HEK293 (cell line): Measurements from ENCODE around the gene HDAC10.
A peak's percentile ranks its signal among the peaks of the same experiment; 100 is the strongest.

Experiments used
- EGR2 ChIP-seq: fragments of 450-650 bp; formaldehyde crosslinking; IDR thresholded peaks from 2 replicates; pipeline ENCODE4 v1.5.1; 2016; ENCODE audit warnings: low read depth, missing biosample characterization, missing genetic modification characterization
- KLF8 ChIP-seq: fragments of 450-650 bp; formaldehyde crosslinking; IDR thresholded peaks from 2 replicates; pipeline ENCODE4 v1.5.1; 2016; ENCODE audit warnings: missing biosample characterization, missing genetic modification characterization
- PRDM2 ChIP-seq: fragments of 450-650 bp; formaldehyde crosslinking; IDR thresholded peaks from 2 replicates; pipeline ENCODE4 v1.5.1; 2016; ENCODE audit warnings: missing biosample characterization, missing genetic modification characterization, borderline replicate concordance
- RBAK ChIP-seq: fragments of 450-650 bp; formaldehyde crosslinking; IDR thresholded peaks from 2 replicates; pipeline ENCODE4 v1.5.1; 2016; ENCODE audit warnings: missing biosample characterization, missing genetic modification characterization
- SCRT1 ChIP-seq: fragments of 450-650 bp; formaldehyde crosslinking; IDR thresholded peaks from 2 replicates; pipeline ENCODE4 v1.5.1; 2016; ENCODE audit warnings: missing biosample characterization, missing genetic modification characterization, borderline replicate concordance
- SP3 ChIP-seq: fragments of 450-650 bp; formaldehyde crosslinking; IDR thresholded peaks from 2 replicates; pipeline ENCODE4 v1.5.1; 2016; ENCODE audit warnings: missing biosample characterization, missing genetic modification characterization
- WT1 ChIP-seq: fragments of 450-650 bp; formaldehyde crosslinking; IDR thresholded peaks from 2 replicates; pipeline ENCODE4 v1.5.1; 2016; ENCODE audit warnings: missing biosample characterization, missing genetic modification characterization
- ZBTB1 ChIP-seq: fragments of 450-650 bp; formaldehyde crosslinking; IDR thresholded peaks from 2 replicates; pipeline ENCODE4 v1.5.1; 2016; ENCODE audit warnings: missing biosample characterization, missing genetic modification characterization
- ZBTB48 ChIP-seq: fragments of 450-650 bp; formaldehyde crosslinking; IDR thresholded peaks from 2 replicates; pipeline ENCODE4 v1.5.1; 2016; ENCODE audit warnings: missing biosample characterization, missing genetic modification characterization
- ZBTB7A ChIP-seq: fragments of 450-650 bp; formaldehyde crosslinking; IDR thresholded peaks from 2 replicates; pipeline ENCODE4 v1.5.1; 2016; ENCODE audit warnings: low read depth, missing biosample characterization, missing genetic modification characterization
- ZFHX2 ChIP-seq: fragments of 450-650 bp; formaldehyde crosslinking; conservative IDR thresholded peaks from 2 replicates; pipeline ENCODE4 v1.5.1; 2016; ENCODE audit warnings: missing biosample characterization, missing genetic modification characterization
- ZNF132 ChIP-seq: fragments of 450-650 bp; formaldehyde crosslinking; IDR thresholded peaks from 2 replicates; pipeline ENCODE4 v1.5.1; 2017; ENCODE audit warnings: missing biosample characterization, missing genetic modification characterization, borderline replicate concordance
- ZNF211 ChIP-seq: fragments of 450-650 bp; formaldehyde crosslinking; IDR thresholded peaks from 2 replicates; pipeline ENCODE4 v1.5.1; 2016; ENCODE audit warnings: low read depth, missing biosample characterization, missing genetic modification characterization
- ZNF221 ChIP-seq: fragments of 450-650 bp; formaldehyde crosslinking; IDR thresholded peaks from 2 replicates; pipeline ENCODE4 v1.5.1; 2017; ENCODE audit warnings: missing biosample characterization, missing genetic modification characterization, borderline replicate concordance
- ZNF24 ChIP-seq: fragments of 450-650 bp; formaldehyde crosslinking; IDR thresholded peaks from 2 replicates; pipeline ENCODE4 v1.5.1; 2016; ENCODE audit warnings: missing biosample characterization, missing genetic modification characterization
- ZNF266 ChIP-seq: fragments of 450-650 bp; formaldehyde crosslinking; IDR thresholded peaks from 2 replicates; pipeline ENCODE4 v1.5.1; 2016; ENCODE audit warnings: missing biosample characterization, missing genetic modification characterization, low read depth
- ZNF302 ChIP-seq: fragments of 450-650 bp; formaldehyde crosslinking; IDR thresholded peaks from 2 replicates; pipeline ENCODE4 v1.5.1; 2016; ENCODE audit warnings: missing biosample characterization, missing genetic modification characterization, low read depth
- ZNF335 ChIP-seq: fragments of 450-650 bp; formaldehyde crosslinking; conservative IDR thresholded peaks from 2 replicates; pipeline ENCODE4 v1.5.1; 2016; ENCODE audit warnings: missing biosample characterization, missing genetic modification characterization
- ZNF354C ChIP-seq: fragments of 450-650 bp; formaldehyde crosslinking; IDR thresholded peaks from 2 replicates; pipeline ENCODE4 v1.5.1; 2016; ENCODE audit warnings: missing biosample characterization, missing genetic modification characterization, low read depth, borderline replicate concordance
- ZNF404 ChIP-seq: fragments of 450-650 bp; formaldehyde crosslinking; IDR thresholded peaks from 2 replicates; pipeline ENCODE4 v1.5.1; 2017; ENCODE audit warnings: missing biosample characterization, missing genetic modification characterization
- ZNF433 ChIP-seq: fragments of 450-650 bp; formaldehyde crosslinking; IDR thresholded peaks from 2 replicates; pipeline ENCODE4 v1.5.1; 2016; ENCODE audit warnings: missing biosample characterization, missing genetic modification characterization, low read depth
- ZNF596 ChIP-seq: fragments of 450-650 bp; IDR thresholded peaks from 2 replicates; pipeline ENCODE4 v1.5.0; 2018; ENCODE audit warnings: missing biosample characterization, mild to moderate bottlenecking, missing genetic modification characterization, moderate library complexity
- ZNF629 ChIP-seq: fragments of 450-650 bp; formaldehyde crosslinking; IDR thresholded peaks from 2 replicates; pipeline ENCODE4 v1.5.1; 2017; ENCODE audit warnings: missing biosample characterization, missing genetic modification characterization
- ZNF785 ChIP-seq: fragments of 450-650 bp; formaldehyde crosslinking; IDR thresholded peaks from 2 replicates; pipeline ENCODE4 v1.5.1; 2016; ENCODE audit warnings: missing biosample characterization, missing genetic modification characterization
- ZSCAN16 ChIP-seq: fragments of 450-650 bp; formaldehyde crosslinking; IDR thresholded peaks from 2 replicates; pipeline ENCODE4 v1.5.1; 2016; ENCODE audit warnings: missing biosample characterization, missing genetic modification characterization
- TF ChIP-seq, protein P1 (sequence below): fragments of 450-650 bp; formaldehyde crosslinking; IDR thresholded peaks from 2 replicates; pipeline ENCODE4 v1.5.1; 2016; ENCODE audit warnings: missing biosample characterization, missing genetic modification characterization
- TF ChIP-seq, protein P2 (sequence below): fragments of 450-650 bp; formaldehyde crosslinking; IDR thresholded peaks from 2 replicates; pipeline ENCODE4 v1.5.1; 2016; ENCODE audit warnings: missing biosample characterization, missing genetic modification characterization
- TF ChIP-seq, protein P3 (sequence below): fragments of 450-650 bp; formaldehyde crosslinking; IDR thresholded peaks from 2 replicates; pipeline ENCODE4; 2016; ENCODE audit warnings: missing biosample characterization, missing genetic modification characterization
- TF ChIP-seq, protein P4 (sequence below): fragments of 450-650 bp; formaldehyde crosslinking; optimal IDR thresholded peaks from 2 replicates; pipeline ENCODE3; 2016; ENCODE audit warnings: missing biosample characterization, mild to moderate bottlenecking, missing genetic modification characterization

The HDAC10 gene

GRCh38 chr22:50269970-50270665, 19.1 kb upstream of the HDAC10 start, which contains the start of gene MAPK11 (continued):
- TF ChIP-seq, protein P1, sequence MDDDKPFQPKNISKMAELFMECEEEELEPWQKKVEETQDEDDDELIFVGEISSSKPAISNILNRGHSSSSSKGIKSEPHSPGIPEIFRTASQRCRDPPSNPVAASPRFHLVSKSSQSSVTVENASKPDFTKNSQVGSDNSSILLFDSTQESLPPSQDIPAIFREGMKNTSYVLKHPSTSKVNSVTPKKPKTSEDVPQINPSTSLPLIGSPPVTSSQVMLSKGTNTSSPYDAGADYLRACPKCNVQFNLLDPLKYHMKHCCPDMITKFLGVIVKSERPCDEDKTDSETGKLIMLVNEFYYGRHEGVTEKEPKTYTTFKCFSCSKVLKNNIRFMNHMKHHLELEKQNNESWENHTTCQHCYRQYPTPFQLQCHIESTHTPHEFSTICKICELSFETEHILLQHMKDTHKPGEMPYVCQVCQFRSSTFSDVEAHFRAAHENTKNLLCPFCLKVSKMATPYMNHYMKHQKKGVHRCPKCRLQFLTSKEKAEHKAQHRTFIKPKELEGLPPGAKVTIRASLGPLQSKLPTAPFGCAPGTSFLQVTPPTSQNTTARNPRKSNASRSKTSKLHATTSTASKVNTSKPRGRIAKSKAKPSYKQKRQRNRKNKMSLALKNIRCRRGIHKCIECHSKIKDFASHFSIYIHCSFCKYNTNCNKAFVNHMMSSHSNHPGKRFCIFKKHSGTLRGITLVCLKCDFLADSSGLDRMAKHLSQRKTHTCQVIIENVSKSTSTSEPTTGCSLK (tag by site-specific recombination) = no peak
- TF ChIP-seq ZSCAN16 (tag by site-specific recombination) = no peak
- no peak for TF ChIP-seq ZBTB48 (tag by site-specific recombination)
- no peak for TF ChIP-seq ZNF404 (tag by site-specific recombination)
- no peak for TF ChIP-seq ZNF221 (tag by site-specific recombination)
- no peak for TF ChIP-seq RBAK (tag by site-specific recombination)
- TF ChIP-seq ZNF433 (tag by site-specific recombination) = no peak
- TF ChIP-seq ZNF596 (tag by site-specific recombination) = no peak
- TF ChIP-seq, protein P2, sequence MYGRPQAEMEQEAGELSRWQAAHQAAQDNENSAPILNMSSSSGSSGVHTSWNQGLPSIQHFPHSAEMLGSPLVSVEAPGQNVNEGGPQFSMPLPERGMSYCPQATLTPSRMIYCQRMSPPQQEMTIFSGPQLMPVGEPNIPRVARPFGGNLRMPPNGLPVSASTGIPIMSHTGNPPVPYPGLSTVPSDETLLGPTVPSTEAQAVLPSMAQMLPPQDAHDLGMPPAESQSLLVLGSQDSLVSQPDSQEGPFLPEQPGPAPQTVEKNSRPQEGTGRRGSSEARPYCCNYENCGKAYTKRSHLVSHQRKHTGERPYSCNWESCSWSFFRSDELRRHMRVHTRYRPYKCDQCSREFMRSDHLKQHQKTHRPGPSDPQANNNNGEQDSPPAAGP (tag by site-specific recombination) = no peak
- peak; percentile 37; the same call in 1 of the 2 replicates for TF ChIP-seq EGR2 (tag by site-specific recombination)
- no peak for TF ChIP-seq ZNF266 (tag by site-specific recombination)
- TF ChIP-seq WT1 (tag by site-specific recombination) = 0 out of 2 replicates have a peak, but pooled peaks have one; percentile 29
- no peak for TF ChIP-seq ZNF629 (tag by site-specific recombination)
- TF ChIP-seq ZNF302 (tag by site-specific recombination) = no peak
- peak; percentile 52; the same call in 1 of the 2 replicates for TF ChIP-seq SP3 (tag by site-specific recombination)
- TF ChIP-seq, protein P3, sequence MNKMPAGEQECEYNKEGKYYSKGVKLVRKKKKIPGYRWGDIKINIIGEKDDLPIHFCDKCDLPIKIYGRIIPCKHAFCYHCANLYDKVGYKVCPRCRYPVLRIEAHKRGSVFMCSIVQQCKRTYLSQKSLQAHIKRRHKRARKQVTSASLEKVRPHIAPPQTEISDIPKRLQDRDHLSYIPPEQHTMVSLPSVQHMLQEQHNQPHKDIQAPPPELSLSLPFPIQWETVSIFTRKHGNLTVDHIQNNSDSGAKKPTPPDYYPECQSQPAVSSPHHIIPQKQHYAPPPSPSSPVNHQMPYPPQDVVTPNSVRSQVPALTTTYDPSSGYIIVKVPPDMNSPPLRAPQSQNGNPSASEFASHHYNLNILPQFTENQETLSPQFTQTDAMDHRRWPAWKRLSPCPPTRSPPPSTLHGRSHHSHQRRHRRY = no peak
- TF ChIP-seq ZFHX2 (tag by site-specific recombination) = peak; percentile 65
- no peak for TF ChIP-seq PRDM2 (tag by site-specific recombination)
- TF ChIP-seq ZNF132 (tag by site-specific recombination) = no peak
- peak; percentile 40; the same call in 1 of the 2 replicates for TF ChIP-seq KLF8 (tag by site-specific recombination)
- TF ChIP-seq, protein P4, sequence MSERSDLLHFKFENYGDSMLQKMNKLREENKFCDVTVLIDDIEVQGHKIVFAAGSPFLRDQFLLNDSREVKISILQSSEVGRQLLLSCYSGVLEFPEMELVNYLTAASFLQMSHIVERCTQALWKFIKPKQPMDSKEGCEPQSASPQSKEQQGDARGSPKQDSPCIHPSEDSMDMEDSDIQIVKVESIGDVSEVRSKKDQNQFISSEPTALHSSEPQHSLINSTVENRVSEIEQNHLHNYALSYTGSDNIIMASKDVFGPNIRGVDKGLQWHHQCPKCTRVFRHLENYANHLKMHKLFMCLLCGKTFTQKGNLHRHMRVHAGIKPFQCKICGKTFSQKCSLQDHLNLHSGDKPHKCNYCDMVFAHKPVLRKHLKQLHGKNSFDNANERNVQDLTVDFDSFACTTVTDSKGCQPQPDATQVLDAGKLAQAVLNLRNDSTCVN (tag by site-specific recombination) = peak; percentile 62
- TF ChIP-seq ZBTB1 (tag by site-specific recombination) = no peak
- TF ChIP-seq ZNF24 (tag by site-specific recombination) = no peak
- TF ChIP-seq ZNF785 (tag by site-specific recombination) = no peak
- no peak for TF ChIP-seq ZBTB7A (tag by site-specific recombination)
- no peak for TF ChIP-seq ZNF211
- no peak for TF ChIP-seq ZNF335 (tag by site-specific recombination)
- no peak for TF ChIP-seq SCRT1 (tag by site-specific recombination)
- TF ChIP-seq ZNF354C (tag by site-specific recombination) = no peak
